ENCODE measurements around the gene NFATC2IP.
"Not testable (repeated sequence)": the region's sequence is repeated elsewhere in the genome, so short reads cannot be mapped to it uniquely, and the experiment has no call there.

Gene NFATC2IP

GRCh38 chr16:28926284-28926683 is 24.5 kb upstream of the NFATC2IP start:
- not testable (repeated sequence) for DNase-seq (ENCODE audit: low read depth)

DNA sequence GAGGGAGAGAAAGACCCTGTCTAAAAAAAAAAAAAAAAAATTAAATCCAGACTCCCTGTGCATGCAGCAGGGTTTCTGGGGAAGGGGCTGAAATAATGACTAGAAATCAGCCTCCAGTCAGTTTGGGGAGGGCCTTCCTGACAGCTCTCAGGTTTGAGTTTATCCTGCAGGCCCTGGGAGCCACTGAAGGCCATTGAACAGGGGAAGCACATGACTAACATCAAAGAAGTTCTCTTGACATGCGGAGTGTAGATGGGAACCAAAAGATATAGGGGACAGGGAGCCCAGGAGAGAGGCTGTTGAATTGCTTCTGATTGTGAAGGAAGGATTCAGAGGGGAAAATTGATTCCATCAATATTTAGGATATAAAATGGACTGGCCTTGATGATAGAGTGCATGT is 22.9 kb upstream of the NFATC2IP start:
- no peak for DNase-seq (ENCODE audit: low read depth)

- no peak for DNase-seq (ENCODE audit: low read depth)
Observed at GRCh38 chr16:28930203-28930602, 20.5 kb upstream of the NFATC2IP start.

GRCh38 chr16:28930652-28931051 is 20.1 kb upstream of the NFATC2IP start:
- no peak for DNase-seq (ENCODE audit: low read depth)

DNA sequence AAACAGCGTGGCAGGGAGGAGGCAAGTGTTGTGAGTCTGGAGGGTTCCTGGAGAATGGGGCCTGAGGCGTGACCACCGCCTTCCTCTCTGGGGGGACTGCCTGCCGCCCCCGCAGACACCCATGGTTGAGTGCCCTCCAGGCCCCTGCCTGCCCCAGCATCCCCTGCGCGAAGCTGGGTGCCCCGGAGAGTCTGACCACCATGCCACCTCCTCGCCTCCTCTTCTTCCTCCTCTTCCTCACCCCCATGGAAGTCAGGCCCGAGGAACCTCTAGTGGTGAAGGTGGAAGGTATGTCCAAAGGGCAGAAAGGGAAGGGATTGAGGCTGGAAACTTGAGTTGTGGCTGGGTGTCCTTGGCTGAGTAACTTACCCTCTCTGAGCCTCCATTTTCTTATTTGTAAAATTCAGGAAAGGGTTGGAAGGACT is 18.9 kb upstream of the NFATC2IP start, which contains the start of gene CD19:
TSS of gene CD19 (plus strand) at position 171 of the 425 bp plus-strand sequence. CDS start at position 201, 30 bp downstream.
- DNase-seq (ENCODE audit: low read depth): no peak

GRCh38 chr16:28932339-28933141 is 18.2 kb upstream of the NFATC2IP start:
- no peak for DNase-seq (ENCODE audit: low read depth)

DNA sequence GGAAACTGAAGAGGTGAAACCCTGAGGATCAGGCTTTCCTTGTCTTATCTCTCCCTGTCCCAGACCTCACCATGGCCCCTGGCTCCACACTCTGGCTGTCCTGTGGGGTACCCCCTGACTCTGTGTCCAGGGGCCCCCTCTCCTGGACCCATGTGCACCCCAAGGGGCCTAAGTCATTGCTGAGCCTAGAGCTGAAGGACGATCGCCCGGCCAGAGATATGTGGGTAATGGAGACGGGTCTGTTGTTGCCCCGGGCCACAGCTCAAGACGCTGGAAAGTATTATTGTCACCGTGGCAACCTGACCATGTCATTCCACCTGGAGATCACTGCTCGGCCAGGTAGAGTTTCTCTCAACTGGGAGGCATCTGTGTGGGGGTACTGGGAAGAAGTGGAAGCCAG is 17.6 kb upstream of the NFATC2IP start:
- no peak for DNase-seq (ENCODE audit: low read depth)

DNA sequence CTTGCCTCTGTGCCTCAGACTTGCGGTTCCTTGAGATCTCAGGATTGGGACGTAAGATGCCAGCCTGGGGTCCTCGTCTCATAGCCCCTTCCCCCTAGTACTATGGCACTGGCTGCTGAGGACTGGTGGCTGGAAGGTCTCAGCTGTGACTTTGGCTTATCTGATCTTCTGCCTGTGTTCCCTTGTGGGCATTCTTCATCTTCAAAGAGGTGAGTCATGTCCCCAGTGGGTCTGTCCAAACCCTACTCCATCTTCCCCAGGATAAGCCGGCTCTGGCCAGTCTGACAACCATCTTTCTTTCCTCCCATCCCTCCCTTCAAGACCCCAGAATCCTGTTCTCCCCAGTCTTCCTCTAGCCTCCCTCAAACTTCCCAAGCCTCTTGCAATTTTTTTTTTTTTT is 15.4 kb upstream of the NFATC2IP start:
- DNase-seq (ENCODE audit: low read depth): no peak

- peak; percentile 79 for DNase-seq (ENCODE audit: low read depth)
Observed at GRCh38 chr16:28935924-28936783, 14.6 kb upstream of the NFATC2IP start.

GRCh38 chr16:28936784-28937155 is 14.0 kb upstream of the NFATC2IP start:
- DNase-seq (ENCODE audit: low read depth): no peak

- no peak for DNase-seq (ENCODE audit: low read depth)
Observed at GRCh38 chr16:28937222-28937876, 13.4 kb upstream of the NFATC2IP start.

GRCh38 chr16:28938721-28939120 is 12.0 kb upstream of the NFATC2IP start:
- DNase-seq (ENCODE audit: low read depth): no peak

- not testable (repeated sequence) for DNase-seq (ENCODE audit: low read depth)
Observed at GRCh38 chr16:28939825-28940224, 10.9 kb upstream of the NFATC2IP start.

- no peak for DNase-seq (ENCODE audit: low read depth)
Observed at GRCh38 chr16:28943281-28943680, 7.5 kb upstream of the NFATC2IP start.

DNA sequence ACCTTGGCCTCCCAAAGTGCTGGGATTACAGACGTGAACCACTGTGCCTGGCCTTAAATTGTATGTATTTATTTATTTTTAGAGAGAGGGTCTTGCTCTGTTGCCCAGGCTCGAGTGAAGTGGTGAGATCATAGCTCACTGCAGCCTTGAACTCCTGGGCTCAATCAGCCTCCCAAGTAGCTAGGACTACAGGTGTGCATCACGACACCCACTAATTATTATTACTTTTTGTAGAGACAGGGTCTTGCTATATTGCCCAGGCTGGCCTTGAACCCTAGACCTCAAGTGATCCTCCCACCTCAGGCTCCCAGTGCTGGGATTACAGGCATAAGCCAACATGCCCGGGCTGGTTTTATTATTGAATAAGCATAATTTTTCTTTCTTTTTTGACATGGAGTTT is 4.1 kb upstream of the NFATC2IP start:
- DNase-seq (ENCODE audit: low read depth): no peak

GRCh38 chr16:28951410-28951943 is 740 bp downstream of the NFATC2IP start:
- DNase-seq (ENCODE audit: low read depth): no peak

DNA sequence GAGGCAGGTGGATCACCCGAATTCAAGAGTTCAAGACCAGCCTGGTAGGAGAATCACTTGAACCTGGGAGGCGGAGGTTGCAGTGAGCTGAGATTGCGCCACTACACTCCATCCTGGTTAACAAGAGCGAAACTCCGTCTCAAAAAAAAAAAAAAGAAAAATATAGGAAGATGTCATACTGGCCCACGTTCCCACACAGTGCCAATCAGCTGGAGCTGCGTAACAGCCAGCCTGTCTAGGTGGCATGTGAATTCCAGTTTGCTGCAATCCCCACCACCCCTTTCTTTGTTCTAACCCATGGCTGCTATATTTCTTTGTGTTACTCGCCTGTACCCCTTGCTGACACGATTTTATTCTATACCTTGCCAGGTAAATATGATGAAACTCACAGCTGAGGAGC is 7.5 kb downstream of the NFATC2IP start:
- DNase-seq (ENCODE audit: low read depth): no peak

DNA sequence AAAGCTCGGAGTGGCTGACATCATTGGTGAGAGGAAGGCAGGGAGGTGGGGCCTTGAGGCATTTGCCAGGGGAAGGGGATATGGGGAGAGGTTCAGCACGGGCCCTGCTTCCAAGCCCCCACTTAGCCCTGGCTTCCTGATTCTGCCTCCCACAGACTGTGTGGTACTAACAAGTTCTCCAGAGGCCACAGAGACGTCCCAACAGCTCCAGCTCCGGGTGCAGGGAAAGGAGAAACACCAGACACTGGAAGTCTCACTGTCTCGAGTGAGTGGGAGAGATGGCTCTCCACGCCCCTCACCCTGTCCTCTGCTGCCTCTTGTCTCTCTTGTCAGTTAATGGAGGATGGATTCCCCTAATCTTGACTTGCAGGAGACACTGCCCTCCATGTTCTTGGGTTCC is 8.1 kb downstream of the NFATC2IP start:
- DNase-seq (ENCODE audit: low read depth): no peak

GRCh38 chr16:28964072-28964471 is 13.3 kb downstream of the NFATC2IP start:
- DNase-seq (ENCODE audit: low read depth): no peak

DNA sequence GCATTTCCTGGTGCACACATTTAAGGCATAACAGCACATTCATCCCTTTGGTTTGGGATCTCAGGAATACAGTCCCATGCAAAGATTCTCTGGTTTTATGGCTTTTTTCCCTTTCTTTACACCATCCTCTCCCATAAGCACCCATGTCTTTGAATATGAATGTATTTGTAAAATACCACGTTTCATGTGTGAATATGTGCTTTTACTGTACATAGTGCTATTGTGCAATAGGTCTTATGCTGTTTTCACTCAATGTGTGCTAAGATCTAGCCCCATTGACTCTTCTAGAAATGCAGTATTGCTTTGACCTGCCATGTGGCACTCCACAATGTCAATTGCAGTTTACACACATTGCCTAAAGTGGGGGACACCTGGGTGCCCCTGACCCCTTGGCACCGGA is 13.8 kb downstream of the NFATC2IP start:
- DNase-seq (ENCODE audit: low read depth): no peak

DNA sequence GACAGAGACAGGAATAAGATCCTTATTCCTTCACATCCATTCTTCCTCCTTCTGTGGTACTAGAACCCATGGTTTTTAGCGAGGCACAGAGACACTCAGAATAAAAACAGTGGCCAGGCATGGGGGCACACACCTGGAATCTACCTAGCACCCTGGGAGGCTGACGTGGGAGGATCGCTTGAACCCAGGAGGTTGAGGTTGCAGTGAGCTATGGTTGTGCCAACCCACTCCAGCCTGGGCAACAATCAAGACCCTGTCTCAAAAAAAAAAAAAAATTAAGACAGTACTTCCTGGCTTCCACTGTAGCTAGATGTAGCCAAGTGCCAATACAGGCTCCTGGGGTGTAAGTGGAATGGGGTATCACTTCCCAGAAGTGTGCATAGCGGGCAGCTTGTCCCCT is 16.4 kb downstream of the NFATC2IP start:
- no peak for DNase-seq (ENCODE audit: low read depth)

DNA sequence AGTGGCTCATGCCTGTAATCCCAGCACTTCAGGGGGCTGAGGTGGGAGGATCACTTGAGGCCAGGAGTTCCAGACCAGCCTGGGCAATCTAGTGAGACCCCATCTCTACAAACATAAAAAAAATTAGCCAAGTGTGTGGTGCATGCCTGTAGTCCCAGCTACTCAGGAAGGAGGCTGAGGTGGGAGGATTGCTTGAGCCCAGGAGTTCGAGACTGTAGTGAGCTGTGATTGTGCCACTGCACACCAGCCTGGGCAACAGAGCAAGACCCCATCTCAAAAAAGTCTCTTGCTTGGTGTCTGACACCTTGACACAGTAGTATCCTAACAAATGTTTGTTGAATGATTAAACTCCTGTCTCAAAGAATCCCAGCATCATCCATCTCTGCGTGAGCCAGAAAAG is 19.0 kb downstream of the NFATC2IP start:
- DNase-seq (ENCODE audit: low read depth): not testable (repeated sequence)
